Measurements from ENCODE around the gene SV2A.
"Not testable (repeated sequence)": the region's sequence is repeated elsewhere in the genome, so short reads cannot be mapped to it uniquely, and the experiment has no call there.

Gene SV2A

GRCh38 chr1:149886396-149887195 lies 31.0 kb downstream of the SV2A start:
- peak; percentile 97 for DNase-seq

GRCh38 chr1:149886121-149886395 lies 31.6 kb downstream of the SV2A start:
- not testable (repeated sequence) for DNase-seq

- DNase-seq, result peak; percentile 86
Measured at GRCh38 chr1:149885339-149886120, 32.1 kb downstream of the SV2A start.

- peak; percentile 45 for DNase-seq
Measured at GRCh38 chr1:149884433-149885338, 33.0 kb downstream of the SV2A start.

GRCh38 chr1:149883598-149884247 lies 33.9 kb downstream of the SV2A start:
- DNase-seq, result no peak

- DNase-seq, result no peak
Measured at GRCh38 chr1:149881876-149882275, 35.8 kb downstream of the SV2A start.

- no peak for DNase-seq
Measured at GRCh38 chr1:149879556-149879955, 38.1 kb downstream of the SV2A start.

GRCh38 chr1:149877211-149877946 lies 40.3 kb downstream of the SV2A start:
- no peak for DNase-seq

GRCh38 chr1:149873060-149873459 lies 44.6 kb downstream of the SV2A start:
- not testable (repeated sequence) for DNase-seq

- not testable (repeated sequence) for DNase-seq
Measured at GRCh38 chr1:149866887-149867286, 50.8 kb downstream of the SV2A start.

GRCh38 chr1:149861497-149862054 lies 56.1 kb downstream of the SV2A start:
- DNase-seq, result not testable (repeated sequence)

GRCh38 chr1:149860684-149861496 lies 56.8 kb downstream of the SV2A start:
- not testable (repeated sequence) for DNase-seq

- not testable (repeated sequence) for DNase-seq
Measured at GRCh38 chr1:149860271-149860670, 57.4 kb downstream of the SV2A start.

All from activated CD4-positive, alpha-beta T cell treated with anti-CD3 and anti-CD28 coated beads, Interleukin-2, amount 50 U/mL, for 16 hours (primary cell).